Neural progenitor cell (in vitro differentiated cells): ENCODE data around the gene PSMD13. TPM values are rescaled to one million over a fixed set of nuclear protein-coding genes. Genes with fewer than 3 reads are reported as not detected.
"Not testable (repeated sequence)": the region's sequence is repeated elsewhere in the genome, so short reads cannot be mapped to it uniquely, and the experiment has no call there.

ENCODE experiments used
- DNase-seq: peaks from one replicate; pipeline ENCODE4 v3.0.0-alpha.2; 2016; ENCODE audit warnings: low spot score
- H2AFZ ChIP-seq: fragments of 200-600 bp; sonication (generic); replicated peaks from 2 replicates; pipeline ENCODE4 v1.6.1; 2016; ENCODE audit warnings: antibody characterized with exemption
- H3F3A ChIP-seq: fragments of 200-600 bp; sonication (generic); 2 replicates; pipeline ENCODE4 v1.6.1; 2016; ENCODE audit warnings: antibody characterized with exemption, low read depth
- H3K27ac ChIP-seq: fragments of 200-600 bp; sonication (generic); 2 replicates; pipeline ENCODE4 v1.5.1; 2016; ENCODE audit warnings: mild to moderate bottlenecking
- H3K27me3 ChIP-seq: fragments of 200-600 bp; sonication (generic); 2 replicates; pipeline ENCODE4 v1.6.1; 2016; ENCODE audit warnings: mild to moderate bottlenecking, moderate library complexity
- H3K36me3 ChIP-seq: fragments of 200-600 bp; sonication (generic); 2 replicates; pipeline ENCODE4 v1.5.1; 2016
- H3K4me1 ChIP-seq: fragments of 200-600 bp; sonication (generic); 2 replicates; pipeline ENCODE4 v1.6.1; 2016; ENCODE audit warnings: mixed run types
- H3K4me2 ChIP-seq: fragments of 200-600 bp; sonication (generic); 2 replicates; pipeline ENCODE4 v1.6.1; 2016
- H3K4me3 ChIP-seq: fragments of 200-600 bp; sonication (generic); 2 replicates; pipeline ENCODE4 v1.5.1; 2016
- H3K79me2 ChIP-seq: fragments of 200-600 bp; sonication (generic); 2 replicates; pipeline ENCODE4 v1.6.1; 2016; ENCODE audit warnings: low read depth
- H3K9ac ChIP-seq: fragments of 200-600 bp; sonication (generic); 2 replicates; pipeline ENCODE4 v1.6.1; 2016
- H3K9me3 ChIP-seq: fragments of 200-600 bp; sonication (generic); 2 replicates; pipeline ENCODE4 v1.5.1; 2016; ENCODE audit warnings: low read depth
- H4K20me1 ChIP-seq: fragments of 200-600 bp; sonication (generic); 2 replicates; pipeline ENCODE4 v1.6.1; 2016; ENCODE audit warnings: low read depth
- H3K27ac Mint-ChIP-seq: 3 replicates; pipeline ENCODE4 v1.8.0; 2021; ENCODE audit warnings: mixed read lengths
- H3K27me3 Mint-ChIP-seq: 2 replicates; pipeline ENCODE4 v1.8.0; 2022; ENCODE audit warnings: low read depth, mild to moderate bottlenecking, inconsistent platforms, moderate library complexity, mixed read lengths; ENCODE audit not compliant: insufficient read depth
- H3K36me3 Mint-ChIP-seq: 3 replicates; pipeline ENCODE4 v1.8.0; 2021; ENCODE audit warnings: mixed read lengths
- H3K4me1 Mint-ChIP-seq: 3 replicates; pipeline ENCODE4 v1.8.0; 2021; ENCODE audit warnings: mixed read lengths
- H3K4me3 Mint-ChIP-seq: 3 replicates; pipeline ENCODE4 v1.8.0; 2021; ENCODE audit warnings: mild to moderate bottlenecking, moderate library complexity, mixed read lengths
- H3K9me3 Mint-ChIP-seq: 3 replicates; pipeline ENCODE4 v1.8.0; 2020; ENCODE audit warnings: mixed read lengths
- CTCF ChIP-seq: fragments of 200-600 bp; sonication (generic); IDR thresholded peaks from 2 replicates; pipeline ENCODE4 v1.5.1; 2017; ENCODE audit warnings: antibody characterized with exemption, mild to moderate bottlenecking
- EZH2 ChIP-seq: fragments of 200-600 bp; sonication (generic); IDR thresholded peaks from 2 replicates; pipeline ENCODE4 v1.6.1; 2017; ENCODE audit warnings: antibody characterized with exemption, mild to moderate bottlenecking, moderate library complexity
- EZH2phosphoT487 ChIP-seq: fragments of 200-600 bp; sonication (generic); IDR thresholded peaks from 2 replicates; pipeline ENCODE4 v1.6.1; 2017; ENCODE audit warnings: antibody characterized with exemption
- total RNA-seq: library from RNA; depleted of rRNA; stranded (reverse); fragments of >200 nt; gene quantifications from 2 replicates; pipeline ENCODE4 v1.2.3, GENCODE V29; 2015; ENCODE audit warnings: low replicate concordance

The PSMD13 gene
- total RNA-seq: 90.6 and 106 TPM in 2 replicates

GRCh38 chr11:236774-237767, at the start of gene PSMD13:
Gene PSMD13 (plus strand): TSS chr11:236976. CDS start chr11:237050, 74 bp downstream.
- peak within 1 kb of the TSS; percentile 97 for H3K4me3 Mint-ChIP-seq
- TF ChIP-seq EZH2phosphoT487 (peak; percentile 31), EZH2 (no peak), CTCF (no peak)
- H3K27me3 Mint-ChIP-seq: peaks cover 4% of the 10 kb centered on the region
- peak within 1 kb of the TSS; percentile 89 for H3K4me3 ChIP-seq
- H3K27ac ChIP-seq: peak within 1 kb of the TSS; percentile 80
- peaks cover 9% of the 10 kb centered on the region for H3K36me3 Mint-ChIP-seq
- peak; percentile 94 for DNase-seq
- H3K79me2 ChIP-seq: peaks cover 46% of the 10 kb centered on the region
- peak within 1 kb of the TSS; percentile 65 for H3K9ac ChIP-seq
- no peaks in the 10 kb centered on the region for H3K9me3 Mint-ChIP-seq
- H3K9me3 ChIP-seq: no peaks in the 10 kb centered on the region
- peak within 1 kb of the TSS; percentile 98 for H3K4me2 ChIP-seq
- peaks cover 23% of the 10 kb centered on the region for H3K4me1 Mint-ChIP-seq
- H3K27ac Mint-ChIP-seq: peak within 1 kb of the TSS; percentile 94
- no peaks in the 10 kb centered on the region for H3K27me3 ChIP-seq
- peaks cover 12% of the 10 kb centered on the region for H3K4me1 ChIP-seq
- H2AFZ ChIP-seq: peak within 1 kb of the TSS; percentile 90
- H3K36me3 ChIP-seq: no peaks in the 10 kb centered on the region
- H3F3A ChIP-seq: peaks cover 12% of the 10 kb centered on the region
- H4K20me1 ChIP-seq: peaks cover 11% of the 10 kb centered on the region

- H2AFZ ChIP-seq, H3K4me1 ChIP-seq, H3K27ac ChIP-seq, H3K9ac ChIP-seq, H3K4me3 Mint-ChIP-seq, H3F3A ChIP-seq, H3K9me3 Mint-ChIP-seq, H3K27ac Mint-ChIP-seq, H4K20me1 ChIP-seq, H3K9me3 ChIP-seq, H3K79me2 ChIP-seq, H3K4me2 ChIP-seq, H3K4me1 Mint-ChIP-seq, H3K36me3 ChIP-seq, H3K36me3 Mint-ChIP-seq, H3K4me3 ChIP-seq, H3K27me3 ChIP-seq, H3K27me3 Mint-ChIP-seq: not testable (repeated sequence)
- DNase-seq: peak; percentile 0
Measured at GRCh38 chr11:189200-189783, 47.5 kb upstream of the PSMD13 start.

- not testable (repeated sequence) for H3K27me3 ChIP-seq, H3F3A ChIP-seq, H3K4me1 Mint-ChIP-seq, H4K20me1 ChIP-seq, H3K27ac Mint-ChIP-seq, H3K27me3 Mint-ChIP-seq, H3K4me3 ChIP-seq, H3K27ac ChIP-seq, H3K9ac ChIP-seq, H3K9me3 Mint-ChIP-seq, H3K79me2 ChIP-seq, H3K36me3 ChIP-seq, DNase-seq, H3K4me3 Mint-ChIP-seq, H3K4me2 ChIP-seq, H2AFZ ChIP-seq, H3K4me1 ChIP-seq, H3K9me3 ChIP-seq, H3K36me3 Mint-ChIP-seq
Measured at GRCh38 chr11:189843-190311, 46.9 kb upstream of the PSMD13 start.

GRCh38 chr11:190546-190945, 46.2 kb upstream of the PSMD13 start:
- not testable (repeated sequence) for H3K27ac Mint-ChIP-seq, H3K27me3 ChIP-seq, H3K4me3 ChIP-seq, H3F3A ChIP-seq, DNase-seq, H3K4me1 Mint-ChIP-seq, H3K4me1 ChIP-seq, H3K36me3 Mint-ChIP-seq, H4K20me1 ChIP-seq, H3K27me3 Mint-ChIP-seq, H3K9me3 ChIP-seq, H2AFZ ChIP-seq, H3K9me3 Mint-ChIP-seq, H3K9ac ChIP-seq, H3K79me2 ChIP-seq, H3K27ac ChIP-seq, H3K36me3 ChIP-seq, H3K4me3 Mint-ChIP-seq, H3K4me2 ChIP-seq
